HepG2 (cell line): Measurements from ENCODE around the gene SCARF1. TPM values are rescaled to one million over a fixed set of nuclear protein-coding genes. Genes with fewer than 3 reads are reported as not detected.
A peak's percentile ranks its signal among the peaks of the same experiment; 100 is the strongest.

ENCODE experiments used
- ARHGAP35 ChIP-seq: sonication (generic); formaldehyde crosslinking; IDR thresholded peaks from 2 replicates; pipeline ENCODE4 v1.9.0; 2022; ENCODE audit warnings: mild to moderate bottlenecking, inconsistent platforms, moderate library complexity, missing genetic modification reagents, borderline replicate concordance
- FOXA1 ChIP-seq, 2 experiments: fragments of 450-650 bp in 1 of 2; sonication (generic) in 1 of 2; formaldehyde crosslinking in 1 of 2; IDR thresholded peaks; 2 replicates each; pipeline versions ENCODE4 v1.4.0 to v1.6.1; 2016 to 2020; ENCODE audit warnings: missing genetic modification reagents in 1 of 2
- HNF4A ChIP-seq: sonication (generic); formaldehyde crosslinking; IDR thresholded peaks from 2 replicates; pipeline ENCODE4 v1.4.0; 2020; ENCODE audit warnings: missing genetic modification reagents
- ISX ChIP-seq: sonication (generic); formaldehyde crosslinking; conservative IDR thresholded peaks from 2 replicates; pipeline ENCODE4 v1.5.0; 2020; ENCODE audit warnings: missing genetic modification reagents
- JUN ChIP-seq: sonication (generic); formaldehyde crosslinking; IDR thresholded peaks from 2 replicates; pipeline ENCODE4 v1.4.0; 2020; ENCODE audit warnings: mild to moderate bottlenecking, missing genetic modification reagents
- KLF12 ChIP-seq: sonication (generic); formaldehyde crosslinking; IDR thresholded peaks from 2 replicates; pipeline ENCODE4 v1.4.0; 2020; ENCODE audit warnings: missing genetic modification reagents, borderline replicate concordance
- MED1 ChIP-seq: sonication (generic); formaldehyde crosslinking; IDR thresholded peaks from 2 replicates; pipeline ENCODE4 v1.4.0; 2020; ENCODE audit warnings: missing genetic modification reagents
- MEIS2 ChIP-seq: sonication (generic); formaldehyde crosslinking; IDR thresholded peaks from 2 replicates; pipeline ENCODE4 v1.9.0; 2021; ENCODE audit warnings: mild to moderate bottlenecking, missing genetic modification reagents
- MIER3 ChIP-seq: IDR thresholded peaks from 2 replicates; pipeline ENCODE4 v1.6.1; 2016; ENCODE audit warnings: missing compliant biosample characterization, borderline replicate concordance
- PAXIP1 ChIP-seq: sonication (generic); formaldehyde crosslinking; conservative IDR thresholded peaks from 2 replicates; pipeline ENCODE4 v1.4.0; 2020; ENCODE audit warnings: mild to moderate bottlenecking, missing genetic modification reagents, moderate library complexity
- RARA ChIP-seq: IDR thresholded peaks from 2 replicates; pipeline ENCODE4 v1.6.1; 2016; ENCODE audit warnings: missing genetic modification reagents, missing compliant biosample characterization
- TEAD2 ChIP-seq: sonication (generic); formaldehyde crosslinking; IDR thresholded peaks from 2 replicates; pipeline ENCODE4 v1.9.0; 2021; ENCODE audit warnings: missing genetic modification reagents
- THAP8 ChIP-seq: sonication (generic); formaldehyde crosslinking; IDR thresholded peaks from 2 replicates; pipeline ENCODE4 v1.5.1; 2020; ENCODE audit warnings: missing genetic modification reagents, mild to moderate bottlenecking, borderline replicate concordance
- ZKSCAN8 ChIP-seq: IDR thresholded peaks from 2 replicates; pipeline ENCODE4 v1.6.1; 2016; ENCODE audit warnings: borderline replicate concordance, missing genetic modification reagents, missing compliant biosample characterization
- ZNF10 ChIP-seq: sonication (generic); formaldehyde crosslinking; IDR thresholded peaks from 2 replicates; pipeline ENCODE4 v1.4.0; 2020; ENCODE audit warnings: mild to moderate bottlenecking, low read depth, missing genetic modification reagents, borderline replicate concordance
- ZNF124 ChIP-seq: sonication (generic); formaldehyde crosslinking; IDR thresholded peaks from 2 replicates; pipeline ENCODE4 v1.4.0; 2020; ENCODE audit warnings: missing genetic modification reagents
- ZNF44 ChIP-seq: sonication (generic); formaldehyde crosslinking; IDR thresholded peaks from 2 replicates; pipeline ENCODE4 v1.5.1; 2020; ENCODE audit warnings: mild to moderate bottlenecking, missing genetic modification reagents
- ZNF562 ChIP-seq: sonication (generic); formaldehyde crosslinking; IDR thresholded peaks from 2 replicates; pipeline ENCODE4 v1.8.0; 2022; ENCODE audit warnings: missing genetic modification reagents, borderline replicate concordance
- polyA plus RNA-seq, 8 experiments: library from polyadenylated mRNA; depleted of rRNA in 3 of 8; stranded (reverse) in 7 of 8; unstranded in 1 of 8; fragments of >200 nt; fragmentation: Illumina TruSeq in 4 of 8; extraction: Trizol in 4 of 8; gene quantifications; 2 replicates each; pipeline versions ENCODE4 v1.2.1 to v1.2.3, GENCODE V29; 2011 to 2016; ENCODE audit warnings: low read depth in 4 of 8, missing spikeins in 1 of 8, mixed read lengths in 1 of 8; ENCODE audit not compliant: insufficient read depth in 1 of 8
- total RNA-seq, 5 experiments: library from RNA; depleted of rRNA; stranded (reverse); fragments of >200 nt; fragmentation: Illumina TruSeq; extraction: Trizol; gene quantifications; 2 replicates each; pipeline ENCODE4 v1.2.3, GENCODE V29; 2016; ENCODE audit warnings: low read depth in 1 of 5
- TF ChIP-seq, protein P1 (sequence below): IDR thresholded peaks from 2 replicates; pipeline ENCODE4 v1.6.1; 2018; ENCODE audit warnings: missing genetic modification reagents, mild to moderate bottlenecking, missing compliant biosample characterization
- TF ChIP-seq, protein P2 (sequence below): sonication (generic); formaldehyde crosslinking; conservative IDR thresholded peaks from 2 replicates; pipeline ENCODE4 v1.8.0; 2022; ENCODE audit warnings: missing genetic modification reagents

SCARF1 gene
- total and polyA plus RNA-seq, 2 of the 13 experiments (the other 11 are each of a cell fraction or from before 2014, with no cell fraction given), result 0.24 to 0.71 TPM

GRCh38 chr17:1627982-1628855 lies 17.3 kb downstream of the SCARF1 start, which contains the start of gene SLC43A2 (continued):
- TF ChIP-seq PAXIP1 (CRISPR knock-in tag) (no peak; the same call in 1 of the 2 replicates), HNF4A (CRISPR knock-in tag) (no peak), ISX (CRISPR knock-in tag) (no peak; the same call in 1 of the 2 replicates), JUN (CRISPR knock-in tag) (no peak), ZNF44 (CRISPR knock-in tag) (no peak), ZNF562 (CRISPR knock-in tag) (no peak), ARHGAP35 (no peak), MEIS2 (CRISPR knock-in tag) (no peak), FOXA1 (IDR thresholded peaks at IDR 0.05) (no peak), FOXA1 (CRISPR knock-in tag; IDR thresholded peaks at IDR 0.05) (0 out of 2 replicates have a peak, but pooled peaks have one; percentile 3), MED1 (no peak), KLF12 (no peak), RARA (CRISPR knock-in tag) (0 out of 2 replicates have a peak, but pooled peaks have one; percentile 9), ZNF10 (no peak), MIER3 (no peak), TEAD2 (CRISPR knock-in tag) (no peak), THAP8 (CRISPR knock-in tag) (no peak), ZKSCAN8 (CRISPR knock-in tag) (no peak), ZNF124 (CRISPR knock-in tag) (peak; percentile 60; the same call in 1 of the 2 replicates)
- TF ChIP-seq, protein P1, sequence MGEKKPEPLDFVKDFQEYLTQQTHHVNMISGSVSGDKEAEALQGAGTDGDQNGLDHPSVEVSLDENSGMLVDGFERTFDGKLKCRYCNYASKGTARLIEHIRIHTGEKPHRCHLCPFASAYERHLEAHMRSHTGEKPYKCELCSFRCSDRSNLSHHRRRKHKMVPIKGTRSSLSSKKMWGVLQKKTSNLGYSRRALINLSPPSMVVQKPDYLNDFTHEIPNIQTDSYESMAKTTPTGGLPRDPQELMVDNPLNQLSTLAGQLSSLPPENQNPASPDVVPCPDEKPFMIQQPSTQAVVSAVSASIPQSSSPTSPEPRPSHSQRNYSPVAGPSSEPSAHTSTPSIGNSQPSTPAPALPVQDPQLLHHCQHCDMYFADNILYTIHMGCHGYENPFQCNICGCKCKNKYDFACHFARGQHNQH (CRISPR knock-in tag), result peak; percentile 48; the same call in 1 of the 2 replicates
- TF ChIP-seq, protein P2, sequence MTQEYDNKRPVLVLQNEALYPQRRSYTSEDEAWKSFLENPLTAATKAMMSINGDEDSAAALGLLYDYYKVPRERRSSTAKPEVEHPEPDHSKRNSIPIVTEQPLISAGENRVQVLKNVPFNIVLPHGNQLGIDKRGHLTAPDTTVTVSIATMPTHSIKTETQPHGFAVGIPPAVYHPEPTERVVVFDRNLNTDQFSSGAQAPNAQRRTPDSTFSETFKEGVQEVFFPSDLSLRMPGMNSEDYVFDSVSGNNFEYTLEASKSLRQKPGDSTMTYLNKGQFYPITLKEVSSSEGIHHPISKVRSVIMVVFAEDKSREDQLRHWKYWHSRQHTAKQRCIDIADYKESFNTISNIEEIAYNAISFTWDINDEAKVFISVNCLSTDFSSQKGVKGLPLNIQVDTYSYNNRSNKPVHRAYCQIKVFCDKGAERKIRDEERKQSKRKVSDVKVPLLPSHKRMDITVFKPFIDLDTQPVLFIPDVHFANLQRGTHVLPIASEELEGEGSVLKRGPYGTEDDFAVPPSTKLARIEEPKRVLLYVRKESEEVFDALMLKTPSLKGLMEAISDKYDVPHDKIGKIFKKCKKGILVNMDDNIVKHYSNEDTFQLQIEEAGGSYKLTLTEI (CRISPR knock-in tag), result no peak
